CD4-positive, alpha-beta T cell treated with Interleukin-17A for 1 hour (primary cell): Measurements from ENCODE around the gene FOS.
"Not testable (repeated sequence)": the region's sequence is repeated elsewhere in the genome, so short reads cannot be mapped to it uniquely, and the experiment has no call there.

Experiments
- DNase-seq: peaks from one replicate; pipeline ENCODE4 v3.0.0-alpha.2; 2020

FOS gene

DNA sequence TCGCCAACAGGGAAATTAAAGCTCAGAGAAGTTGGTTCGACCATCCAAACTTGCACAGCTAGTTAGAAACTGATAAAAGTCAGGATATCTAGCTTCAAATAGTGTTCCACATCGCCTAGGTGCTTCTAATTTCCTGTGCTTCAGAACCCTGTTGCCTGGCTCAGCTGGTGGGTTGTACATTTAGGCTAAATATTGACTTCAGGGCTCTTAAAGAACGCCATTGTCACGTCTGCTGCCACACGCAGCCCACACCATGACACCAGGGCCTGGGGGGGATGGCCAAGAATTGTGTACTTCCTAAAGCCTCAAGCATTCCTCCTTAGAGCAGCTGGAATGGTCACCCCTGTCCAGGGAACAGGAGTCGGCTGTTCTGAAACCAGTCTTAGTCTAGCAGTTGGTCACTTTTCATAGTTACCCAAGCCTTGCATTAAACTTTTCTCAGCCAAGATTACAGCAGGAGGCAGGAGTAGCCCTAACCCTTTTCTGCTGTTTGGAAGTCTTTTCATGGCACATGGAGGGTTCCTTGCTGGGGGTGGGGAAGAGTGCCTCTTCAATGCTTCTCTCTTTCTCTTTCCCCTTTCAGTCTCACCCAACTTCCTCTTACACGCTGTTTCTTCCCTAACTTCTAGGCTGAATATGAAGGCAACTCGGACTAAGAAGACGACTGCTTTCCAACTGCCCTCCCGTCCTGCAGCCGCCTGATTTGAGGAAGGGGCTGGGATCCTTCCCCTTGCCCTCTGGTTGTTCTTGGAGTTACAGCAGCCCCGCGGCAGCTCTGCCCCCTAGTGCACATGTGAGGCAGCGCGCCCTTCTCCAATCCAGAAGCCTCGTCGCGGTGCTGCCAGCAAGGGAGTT, 17.1 kb downstream of the FOS start:
- peak; percentile 87 for DNase-seq

- no peak for DNase-seq
Measured at GRCh38 chr14:75297411-75298040, 18.9 kb downstream of the FOS start.

DNA sequence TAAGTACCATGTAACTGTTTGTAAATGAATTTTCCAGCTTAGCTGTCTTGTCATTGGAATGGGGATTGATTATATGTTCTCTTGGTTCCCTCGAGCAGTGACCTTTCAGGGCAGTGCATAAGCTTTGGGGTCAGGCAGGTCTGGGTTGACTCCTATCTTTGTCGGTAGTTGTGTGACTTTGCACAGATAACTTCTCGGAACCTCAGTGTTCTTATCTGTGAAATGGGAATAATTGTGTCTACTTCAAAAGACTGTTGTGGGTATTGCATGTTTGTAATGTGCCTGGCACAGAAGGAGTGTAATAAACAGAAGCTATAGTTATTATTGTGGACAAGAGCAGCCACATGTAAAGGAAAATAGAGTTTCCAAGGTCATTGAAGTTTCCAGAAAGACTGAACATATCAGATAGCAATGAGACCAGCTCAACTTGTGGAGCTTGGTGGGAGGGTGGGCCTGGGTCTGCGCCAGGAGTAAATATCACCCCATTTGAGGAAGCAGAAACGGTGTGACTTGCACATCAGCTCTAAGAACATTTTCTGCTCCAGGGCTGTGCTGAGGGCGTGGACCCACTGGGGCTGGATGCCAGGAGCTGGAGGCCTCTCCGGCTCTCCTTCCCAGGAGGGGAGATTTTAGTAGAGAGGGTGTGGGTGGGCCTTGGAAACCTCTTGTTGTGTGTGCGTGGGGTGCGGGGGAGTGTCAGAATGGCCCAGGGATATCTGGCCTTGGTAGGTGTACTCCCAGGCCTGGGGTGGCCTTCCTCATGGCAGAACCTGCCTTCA, 19.7 kb downstream of the FOS start:
- DNase-seq: no peak

GRCh38 chr14:75299059-75299458, 20.4 kb downstream of the FOS start:
- no peak for DNase-seq

- DNase-seq: no peak
Measured at GRCh38 chr14:75299576-75299975, 20.9 kb downstream of the FOS start.

DNA sequence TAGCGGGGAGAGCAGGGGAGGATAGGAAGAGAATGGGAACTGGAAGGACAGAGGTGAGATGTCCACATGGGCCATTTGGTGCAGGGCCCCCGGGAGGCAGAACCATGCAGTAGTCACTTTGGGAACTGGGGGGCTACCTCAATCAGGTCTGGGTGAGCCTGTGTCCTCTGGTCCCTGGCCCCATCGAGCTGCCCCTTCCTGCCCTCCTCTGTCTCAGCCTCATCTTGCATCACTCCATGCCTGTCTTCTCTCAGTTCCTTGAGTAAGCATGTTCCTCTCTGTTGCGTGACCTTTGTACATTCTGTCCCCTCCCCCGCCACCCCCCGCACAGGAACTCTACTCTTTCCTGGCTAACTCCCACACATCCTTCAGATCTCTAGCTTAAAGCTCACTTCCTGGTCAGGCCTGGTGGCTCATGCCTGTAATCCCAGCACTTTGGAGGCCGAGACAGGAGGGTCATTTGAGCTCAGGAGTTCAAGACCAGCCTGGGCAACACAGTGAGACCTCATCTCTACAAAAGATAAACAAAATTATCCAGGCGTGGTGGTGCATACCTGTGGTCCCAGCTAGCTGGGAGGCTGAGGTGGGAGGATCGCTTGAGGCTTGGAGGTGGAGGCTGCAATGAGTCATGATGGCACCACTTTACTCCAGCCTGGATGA, 23.2 kb downstream of the FOS start:
- no peak for DNase-seq

DNA sequence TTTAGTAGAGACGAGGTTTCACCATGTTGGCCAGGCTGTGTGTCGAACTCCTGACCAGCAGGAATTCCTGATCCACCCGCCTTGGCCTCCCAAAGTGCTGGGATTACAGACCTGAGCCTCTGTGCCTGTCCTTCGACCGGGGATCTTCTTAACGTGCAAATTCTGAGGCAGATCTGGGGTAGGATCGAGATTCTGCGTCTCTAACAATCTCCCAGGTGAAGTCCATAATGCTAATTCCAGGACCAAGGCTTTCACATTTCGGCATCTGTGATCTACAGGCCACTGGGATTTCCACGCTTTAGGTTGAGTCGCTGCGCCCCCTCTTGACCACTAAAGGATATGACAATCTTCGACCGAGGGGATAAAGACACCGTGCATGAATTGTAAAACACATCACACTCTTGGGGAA, 24.8 kb downstream of the FOS start:
- DNase-seq: peak; percentile 80

- DNase-seq: not testable (repeated sequence)
Measured at GRCh38 chr14:75306410-75306809, 27.8 kb downstream of the FOS start.

DNA sequence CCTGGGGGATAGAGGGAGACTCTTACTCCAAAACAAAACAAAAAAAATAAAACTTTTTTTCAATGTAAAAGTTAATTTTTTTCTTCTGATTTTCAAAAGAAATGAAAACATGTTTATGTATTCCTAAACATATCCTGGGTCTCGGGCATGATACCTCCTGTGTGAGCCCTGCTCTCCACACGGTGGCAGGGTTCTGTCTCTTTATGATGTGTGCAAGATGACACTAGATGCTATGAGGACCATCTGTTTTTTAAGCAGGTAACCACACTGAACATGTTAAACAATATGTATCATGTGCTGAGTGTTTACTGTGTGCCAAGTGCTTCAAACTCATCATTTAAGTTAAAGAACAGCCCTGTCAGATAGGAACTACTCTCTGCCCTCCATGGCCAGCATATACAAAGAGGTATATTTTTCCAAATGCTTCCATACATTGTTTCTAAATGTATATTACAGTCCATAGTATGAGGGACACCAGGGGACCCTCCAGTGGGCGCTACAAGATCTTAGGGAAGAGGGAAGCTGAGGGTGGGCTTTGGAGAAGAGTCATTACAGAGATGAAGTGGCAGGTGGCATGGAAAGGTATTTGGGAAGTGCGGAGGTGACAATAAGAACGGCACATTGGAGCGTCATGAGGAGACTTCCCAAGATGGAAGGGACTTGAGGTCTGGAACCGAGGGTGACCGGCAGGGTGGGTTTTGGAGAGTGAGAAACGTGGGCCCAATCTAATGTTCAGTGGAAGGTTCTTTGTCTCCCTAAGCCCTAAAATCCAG, 28.5 kb downstream of the FOS start:
- DNase-seq: no peak

DNA sequence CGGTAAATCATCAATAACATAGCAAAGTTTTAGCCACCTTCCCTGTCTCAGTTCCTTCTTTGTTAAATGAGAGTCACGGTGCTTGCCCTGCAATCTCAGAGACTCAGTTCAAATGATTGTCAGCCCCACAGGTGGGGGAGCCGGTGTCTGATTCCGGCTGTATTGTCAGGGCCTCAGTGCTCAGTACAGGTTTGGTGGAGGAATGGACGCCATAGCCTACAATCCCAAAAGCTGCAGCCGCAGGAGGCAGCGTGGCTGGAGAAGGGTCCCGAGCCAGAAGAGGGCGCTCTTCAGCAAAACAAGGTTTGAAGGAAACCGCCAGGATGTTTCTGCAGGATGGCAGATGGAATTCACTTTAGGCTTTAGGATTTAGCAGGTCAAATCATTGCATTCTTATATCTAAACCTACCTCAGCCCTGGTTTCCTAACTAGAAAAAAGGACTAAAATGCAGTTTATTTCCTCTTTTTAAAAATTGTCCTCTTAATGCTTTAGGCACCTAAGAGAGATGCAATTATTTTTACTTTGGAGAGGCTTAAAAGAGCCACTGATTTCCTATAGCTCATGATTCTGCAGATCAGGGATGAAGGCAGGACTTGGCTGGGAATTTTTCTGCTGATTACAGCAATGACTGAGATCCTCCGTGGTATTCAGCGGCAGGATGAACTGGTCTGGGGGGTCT, 29.2 kb downstream of the FOS start:
- peak; percentile 71 for DNase-seq

DNA sequence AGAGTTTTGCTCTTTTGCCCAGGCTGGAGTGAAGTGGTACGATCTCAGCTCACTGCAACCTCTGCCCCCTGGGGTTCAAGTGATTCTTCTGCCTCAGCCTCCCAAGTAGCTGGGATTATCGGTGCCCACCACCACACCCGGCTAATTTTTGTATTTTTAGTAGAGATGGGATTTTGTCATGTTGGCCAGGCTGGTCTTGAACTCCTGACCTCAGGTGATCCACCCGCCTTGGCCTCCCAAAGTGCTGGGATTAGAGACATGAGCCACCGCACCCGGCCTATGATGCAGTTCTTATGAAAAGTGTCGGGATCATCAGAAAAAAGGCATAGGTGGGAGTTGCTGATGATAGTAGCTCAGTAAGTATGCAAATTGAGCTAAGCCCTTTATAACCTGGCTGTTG, 30.4 kb downstream of the FOS start:
- DNase-seq: not testable (repeated sequence)

DNA sequence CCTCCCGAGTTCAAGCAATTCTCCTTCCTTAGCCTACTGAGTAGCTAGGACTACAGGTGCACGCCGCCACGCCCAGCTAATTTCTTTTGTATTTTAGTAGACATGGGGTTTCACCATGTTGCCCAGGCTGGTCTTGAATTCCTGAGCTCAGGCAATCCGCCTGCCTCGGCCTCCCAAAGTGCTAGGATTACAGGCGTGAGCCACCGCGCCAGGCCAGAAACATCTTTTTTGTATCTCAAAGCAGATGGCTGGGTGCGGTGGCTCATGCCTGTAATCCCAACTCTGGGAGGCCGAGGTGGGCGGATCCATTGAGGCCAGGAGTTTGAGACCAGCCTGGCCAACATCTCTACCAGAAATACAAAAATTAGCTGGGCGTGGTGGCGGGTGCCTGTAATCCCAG, 30.9 kb downstream of the FOS start:
- DNase-seq: not testable (repeated sequence)

DNA sequence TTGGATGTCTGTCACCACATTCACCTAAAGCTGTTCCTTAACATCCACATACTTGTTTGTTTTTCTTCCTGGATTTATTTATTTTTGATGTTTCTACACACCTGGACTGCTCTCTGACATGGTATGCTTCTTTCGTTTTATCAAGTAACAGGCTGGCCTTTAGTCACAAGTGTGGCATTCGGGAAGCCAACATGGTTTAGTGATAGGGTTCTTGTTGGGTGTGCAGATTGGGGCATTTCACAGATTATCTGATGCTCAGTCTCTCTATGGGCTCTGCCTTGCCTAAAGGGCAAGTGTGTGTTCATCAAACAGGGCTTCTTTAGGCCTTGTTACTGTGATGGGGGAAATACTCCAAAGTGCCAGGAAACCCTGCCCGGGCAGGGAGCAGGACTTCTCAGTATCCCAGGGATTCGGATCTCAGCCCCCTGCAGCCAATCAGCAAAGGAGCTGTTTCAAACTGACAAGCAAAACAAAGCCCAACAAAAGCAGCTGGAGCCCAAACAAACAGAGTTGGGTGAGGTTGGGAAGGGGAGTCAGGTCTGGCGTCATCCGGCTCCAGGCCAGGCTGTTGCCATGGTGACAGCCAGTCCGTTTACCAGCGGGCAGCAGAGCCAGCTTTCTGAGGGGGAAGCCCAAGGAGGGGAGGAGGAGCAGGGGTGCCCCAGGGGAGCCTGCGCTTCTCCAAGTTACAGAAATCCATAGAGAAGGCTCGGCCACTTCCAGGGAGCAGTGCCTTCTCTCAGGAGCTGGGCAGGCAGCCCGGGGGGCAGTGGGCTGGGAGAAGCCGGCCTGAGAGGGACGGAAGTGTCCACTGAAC, 31.9 kb downstream of the FOS start:
- no peak for DNase-seq

- no peak for DNase-seq
Measured at GRCh38 chr14:75311356-75311755, 32.7 kb downstream of the FOS start.

- no peak for DNase-seq
Measured at GRCh38 chr14:75312341-75312740, 33.7 kb downstream of the FOS start.

GRCh38 chr14:75313294-75313693, 34.7 kb downstream of the FOS start:
- DNase-seq: no peak

- DNase-seq: no peak
Measured at GRCh38 chr14:75315144-75315543, 36.5 kb downstream of the FOS start.

DNA sequence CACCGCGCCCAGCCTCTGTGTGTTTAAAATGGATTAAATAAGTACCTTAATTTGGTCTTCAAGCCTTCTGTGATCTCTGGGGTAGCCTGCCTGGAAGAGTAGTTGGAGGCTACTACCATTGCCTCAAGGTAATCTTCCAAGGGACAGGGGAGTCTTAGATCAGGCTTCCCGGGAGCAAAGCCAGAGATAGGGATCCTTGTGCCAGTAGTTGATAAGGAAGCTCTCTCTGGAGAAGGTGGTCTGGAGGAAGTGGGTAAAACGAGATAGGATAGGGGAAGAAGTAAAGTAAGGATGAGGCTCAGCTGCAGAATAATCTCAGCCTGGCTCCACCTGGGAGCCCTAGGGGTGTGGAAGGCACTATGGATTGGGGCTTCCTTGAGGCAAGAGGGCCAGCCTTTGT, 38.5 kb downstream of the FOS start:
- DNase-seq: no peak

GRCh38 chr14:75318353-75318752, 39.7 kb downstream of the FOS start:
- no peak for DNase-seq

DNA sequence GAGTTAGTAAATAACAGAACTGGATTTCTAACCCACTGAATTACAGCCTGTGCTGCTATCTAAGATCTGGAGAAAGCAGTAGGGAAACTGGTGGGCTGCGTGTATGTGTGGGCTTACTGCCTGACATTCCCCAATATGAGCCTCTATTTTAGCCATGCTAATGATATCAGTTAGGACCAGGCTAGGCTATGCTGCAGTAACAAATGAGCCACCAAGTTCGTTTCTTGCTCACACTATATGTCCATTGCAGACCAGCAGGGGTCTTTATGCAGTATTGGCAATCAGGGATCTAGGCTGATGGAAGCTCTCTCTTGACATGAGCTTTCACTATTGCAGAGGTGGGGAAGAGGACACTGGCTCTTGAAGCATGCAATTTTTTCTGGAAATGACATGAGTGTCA, 40.4 kb downstream of the FOS start:
- no peak for DNase-seq

DNA sequence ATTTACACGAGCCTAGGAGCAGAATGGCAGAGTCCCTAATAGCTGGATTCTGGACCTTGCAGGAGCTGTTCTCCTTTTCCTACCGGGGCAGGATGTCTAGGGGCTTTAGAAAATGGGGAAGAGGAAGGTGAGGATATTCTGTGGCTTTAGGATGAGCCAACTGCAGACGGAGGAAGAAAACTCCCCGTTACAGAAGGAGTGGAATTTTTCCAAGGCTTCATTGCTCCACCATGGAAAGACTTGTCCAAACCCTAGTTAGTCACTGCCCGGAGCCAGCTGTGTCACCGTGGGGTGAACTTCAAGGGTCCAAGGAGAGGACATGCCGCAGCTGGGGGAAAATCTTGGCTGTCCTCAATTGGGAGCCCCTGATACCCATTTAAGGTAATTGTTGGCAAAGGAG, 41.6 kb downstream of the FOS start:
- no peak for DNase-seq
